SIG-M5 (cell line): Measurements from ENCODE around the gene ETV6.

Experiments
- DNase-seq: peaks from one replicate; lab custom pipeline; 2025; lab: John Stamatoyannopoulos, UW

ETV6 gene

DNA sequence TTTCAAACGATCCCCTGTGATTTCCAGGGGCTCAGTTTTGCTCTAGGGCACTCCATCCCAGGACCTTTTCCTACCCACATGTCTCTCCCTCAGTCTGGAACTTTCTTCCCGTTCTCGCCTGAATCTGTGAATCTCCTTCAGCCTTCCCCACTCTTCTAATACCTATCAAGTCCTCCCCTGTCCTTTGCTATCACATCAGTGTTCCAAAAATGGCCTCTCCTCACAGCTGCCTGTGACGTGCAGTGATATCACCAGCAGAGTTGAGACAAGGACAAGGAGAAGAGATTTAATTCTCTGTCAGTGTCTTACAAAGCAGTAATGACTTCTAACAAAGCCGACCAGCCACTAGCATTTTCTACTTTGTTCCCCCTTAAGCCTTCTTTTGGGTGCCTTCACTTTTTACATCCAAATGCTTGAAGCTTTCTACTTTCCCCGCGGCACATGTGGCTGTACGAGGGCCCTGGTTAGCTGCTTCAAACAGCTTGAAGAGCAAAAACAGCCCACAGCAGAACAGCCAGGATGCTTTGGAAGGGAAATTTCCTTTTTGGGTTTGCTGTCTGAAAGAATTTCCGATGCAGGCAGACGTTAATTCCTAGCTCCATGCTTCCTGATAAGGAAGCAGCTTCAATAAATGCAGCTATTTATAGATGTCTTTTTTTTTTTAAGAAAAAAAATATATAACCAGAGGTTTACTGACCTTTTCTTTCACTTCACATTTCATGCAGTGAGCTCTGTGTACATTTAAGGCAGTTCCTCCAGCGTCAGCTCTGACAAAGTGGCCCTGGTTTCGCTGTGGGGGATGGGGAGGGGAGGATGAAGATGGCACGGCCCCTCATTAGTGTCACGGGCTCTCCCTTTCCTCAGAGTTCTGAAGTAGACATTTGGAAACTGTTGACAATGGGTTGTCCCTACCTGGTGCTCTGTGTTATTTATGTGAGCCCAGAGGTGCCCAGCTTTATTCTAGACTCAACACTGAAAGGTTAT is 109.3 kb downstream of the ETV6 start:
- DNase-seq: no peak

DNA sequence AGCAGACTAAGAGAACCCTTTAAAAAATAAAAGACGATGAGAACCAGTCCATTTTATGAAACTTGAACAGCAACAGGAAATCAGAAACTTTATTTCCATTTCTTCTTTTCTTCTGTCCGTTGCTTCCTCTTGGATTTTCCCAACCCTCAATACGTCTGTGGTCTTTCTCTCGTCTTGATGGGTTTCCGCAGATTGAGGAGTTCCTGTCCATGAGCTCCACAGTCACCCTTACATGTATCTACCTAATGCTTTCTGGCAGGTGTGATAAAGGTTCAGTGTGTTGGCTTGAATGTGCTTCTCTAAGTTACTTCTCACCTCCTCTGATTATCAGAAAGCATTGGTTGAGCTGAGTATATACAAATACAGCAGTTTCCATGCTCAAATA is 110.0 kb downstream of the ETV6 start:
- DNase-seq: no peak

DNA sequence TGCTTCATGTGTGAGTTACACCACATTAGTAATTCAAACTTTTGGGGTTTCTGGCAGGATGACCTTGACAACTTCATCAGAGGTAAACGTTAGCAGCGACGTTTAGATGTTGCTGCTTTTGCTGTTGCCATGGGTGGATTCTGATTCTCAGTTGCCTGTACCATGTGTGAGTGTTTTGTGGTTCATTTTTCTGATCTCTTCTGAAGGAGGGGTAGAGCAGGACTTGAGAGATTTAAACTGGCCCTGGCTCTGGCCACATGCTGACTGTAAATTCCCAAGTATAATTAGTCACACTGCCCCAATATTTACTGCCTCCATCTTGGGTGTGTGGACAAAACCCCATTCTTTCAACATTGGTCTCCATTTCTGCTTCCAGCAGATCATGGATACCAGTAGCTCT is 110.4 kb downstream of the ETV6 start:
- no peak for DNase-seq

DNA sequence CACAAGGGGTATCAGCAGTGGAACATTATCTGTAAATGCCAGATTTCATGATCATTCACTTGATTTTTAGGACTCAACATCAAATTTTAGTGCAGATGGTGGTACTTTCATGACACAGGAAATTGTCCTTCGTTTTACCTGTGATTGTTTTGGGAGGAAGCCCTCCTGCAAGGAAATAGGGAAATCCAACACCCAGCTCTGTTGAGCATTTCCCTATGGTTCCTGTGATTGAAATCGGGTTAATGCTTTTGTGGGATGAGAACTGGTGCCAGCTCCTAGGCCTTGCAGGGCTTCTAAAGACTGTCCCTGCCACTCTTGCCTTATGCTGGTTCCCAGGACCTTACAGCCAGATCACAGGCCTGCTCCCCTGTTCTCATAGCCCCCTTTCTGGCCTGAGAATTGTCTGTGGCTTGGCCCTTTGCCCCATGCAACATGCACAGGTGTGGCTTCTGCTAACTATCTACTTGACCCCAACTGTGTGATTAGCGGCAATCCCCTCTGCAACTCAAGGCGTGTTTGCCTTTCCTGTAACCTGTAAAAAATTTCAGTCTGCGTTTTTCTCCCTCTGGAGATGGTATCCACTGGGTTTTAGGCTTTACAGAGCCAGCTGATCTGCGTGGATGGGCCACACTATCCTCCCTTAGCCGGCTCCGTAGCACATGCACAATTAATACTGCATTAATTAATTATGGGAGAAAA is 112.5 kb downstream of the ETV6 start:
- no peak for DNase-seq

DNA sequence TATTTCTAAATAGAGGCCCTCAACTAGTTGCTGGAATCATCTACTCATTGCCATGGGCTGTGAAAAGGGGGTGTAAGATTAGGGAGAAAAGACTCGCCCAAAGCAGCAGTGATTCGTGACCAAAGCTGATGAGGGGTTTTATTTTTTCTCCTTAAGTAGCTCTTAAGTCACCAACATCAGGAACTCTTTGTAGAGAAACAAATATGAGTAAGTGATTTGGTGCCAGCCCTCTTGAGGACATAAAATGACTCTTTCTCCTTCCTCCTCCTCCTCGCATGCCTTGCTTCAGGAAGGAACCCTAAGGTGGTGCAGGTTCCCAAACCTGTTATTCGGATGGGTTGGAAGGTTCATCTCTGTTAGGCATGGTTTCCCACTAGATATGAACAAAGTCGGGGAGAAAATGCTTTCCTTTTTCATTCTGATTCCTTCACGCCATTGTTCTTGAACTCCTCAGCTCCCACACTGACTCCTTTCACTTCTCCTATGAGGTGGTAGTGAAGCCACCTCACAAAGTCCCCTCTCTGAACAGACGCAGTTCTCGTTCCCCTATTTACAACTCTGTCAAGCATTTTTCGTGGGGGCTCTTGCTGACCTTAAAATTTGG is 113.4 kb downstream of the ETV6 start:
- DNase-seq: no peak

DNA sequence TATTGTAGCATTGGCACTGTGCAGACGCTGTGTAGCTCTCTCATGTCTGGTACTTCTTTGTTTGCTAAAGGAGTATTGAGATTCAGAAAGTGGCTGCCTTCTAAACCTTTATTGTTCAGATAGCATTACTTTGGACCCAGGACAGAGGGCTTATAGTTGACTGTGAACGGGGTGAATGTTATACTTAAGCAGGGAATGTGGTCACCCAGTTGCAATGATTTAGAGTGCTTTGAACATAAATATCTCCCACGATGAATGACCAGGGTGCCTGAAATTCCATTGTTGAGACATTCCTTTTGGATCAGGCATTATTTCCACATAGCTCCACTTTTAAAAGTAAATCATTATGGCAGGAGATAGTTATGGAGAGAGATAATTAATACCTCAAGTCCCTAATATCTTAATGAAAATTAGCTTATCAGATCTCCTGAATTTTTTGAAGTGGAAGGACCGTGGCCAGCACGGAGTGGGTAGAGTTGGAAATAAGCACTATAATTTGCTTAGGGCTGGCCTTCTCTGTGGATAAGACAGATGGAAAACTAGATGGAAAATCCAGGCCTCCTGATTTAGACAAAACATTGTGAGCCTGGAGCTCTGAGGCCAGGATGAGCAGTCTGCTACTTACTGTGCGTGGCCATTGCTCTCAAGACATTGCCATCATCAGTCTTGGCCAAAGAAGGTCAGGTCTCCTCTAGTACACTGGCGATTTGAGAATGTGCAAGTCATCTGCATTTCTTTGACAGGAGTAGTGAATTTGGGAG is 114.5 kb downstream of the ETV6 start:
- DNase-seq: no peak

DNA sequence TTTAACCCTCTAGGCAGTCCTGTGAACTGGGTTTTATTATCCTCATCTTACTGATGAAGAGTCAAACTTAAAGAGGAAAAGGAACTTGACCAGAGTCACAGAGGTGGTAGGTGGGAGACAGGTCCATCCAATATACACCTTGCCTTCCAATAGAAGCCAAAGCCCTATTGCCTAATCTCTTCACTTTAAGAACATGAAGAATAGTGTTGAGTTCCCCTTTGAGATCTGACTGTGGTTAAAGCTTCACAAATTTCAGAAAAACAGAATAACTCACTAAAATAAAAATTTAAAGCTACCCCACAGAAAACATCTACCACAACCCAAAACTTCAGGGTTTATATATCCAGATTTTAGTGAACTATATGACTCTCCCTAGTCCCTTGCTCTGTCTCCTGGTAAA is 115.4 kb downstream of the ETV6 start:
- no peak for DNase-seq

GRCh38 chr12:11765421-11765816 is 115.9 kb downstream of the ETV6 start:
- no peak for DNase-seq

GRCh38 chr12:11765817-11766794 is 116.6 kb downstream of the ETV6 start:
- peak; percentile 60 for DNase-seq

DNA sequence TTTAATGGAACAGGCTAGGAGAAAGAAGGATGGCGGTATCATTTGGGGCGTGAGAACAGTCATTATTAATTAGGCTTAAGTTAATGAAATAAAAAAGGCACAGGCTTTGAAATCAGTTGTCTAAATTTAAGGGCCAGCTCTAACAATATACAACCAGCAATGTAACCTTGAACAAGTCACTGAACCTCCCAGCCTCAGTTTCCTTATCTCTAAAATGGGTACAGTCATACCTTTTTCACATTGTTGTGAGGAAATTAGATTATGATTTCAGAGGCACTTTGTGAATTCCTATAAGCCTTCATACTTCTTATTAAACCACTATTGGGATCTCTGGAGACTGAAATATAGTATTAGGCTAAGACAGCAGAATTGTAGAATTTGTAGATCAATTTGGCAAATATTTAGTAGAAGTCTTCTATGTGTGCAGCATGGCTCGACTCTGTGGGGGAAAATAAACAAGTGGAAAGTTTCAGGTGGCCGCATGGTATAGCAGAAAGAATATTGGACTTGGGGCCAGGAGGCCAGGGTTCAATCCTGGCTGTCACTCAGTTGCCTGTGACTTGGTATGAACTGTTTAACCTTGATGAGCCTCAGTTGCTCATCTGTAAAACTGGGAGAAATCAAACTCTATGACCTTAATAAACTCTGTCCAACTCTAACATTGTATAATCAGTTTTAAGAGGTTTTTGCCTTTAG is 117.7 kb downstream of the ETV6 start:
- DNase-seq: no peak

DNA sequence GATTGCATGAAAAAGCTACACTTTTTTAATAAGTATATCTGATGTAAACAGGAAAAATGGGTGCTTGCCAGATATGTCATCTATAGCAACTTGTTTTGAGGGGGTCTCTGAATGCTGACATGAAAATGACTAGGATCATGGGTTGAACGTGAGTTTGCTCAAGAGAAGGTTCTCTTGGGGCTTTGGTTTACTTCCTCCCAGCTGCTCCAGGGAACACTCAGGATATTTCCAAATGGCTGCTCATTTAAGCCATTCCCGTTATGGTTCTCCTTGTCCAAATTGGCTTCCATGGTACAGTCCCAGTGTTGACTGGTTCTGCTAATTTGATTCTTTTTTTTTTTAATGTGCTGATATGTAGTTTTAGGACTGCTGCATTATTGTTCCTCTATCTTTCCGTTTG is 118.3 kb downstream of the ETV6 start:
- no peak for DNase-seq

GRCh38 chr12:11768233-11768965 is 118.9 kb downstream of the ETV6 start:
- no peak for DNase-seq

DNA sequence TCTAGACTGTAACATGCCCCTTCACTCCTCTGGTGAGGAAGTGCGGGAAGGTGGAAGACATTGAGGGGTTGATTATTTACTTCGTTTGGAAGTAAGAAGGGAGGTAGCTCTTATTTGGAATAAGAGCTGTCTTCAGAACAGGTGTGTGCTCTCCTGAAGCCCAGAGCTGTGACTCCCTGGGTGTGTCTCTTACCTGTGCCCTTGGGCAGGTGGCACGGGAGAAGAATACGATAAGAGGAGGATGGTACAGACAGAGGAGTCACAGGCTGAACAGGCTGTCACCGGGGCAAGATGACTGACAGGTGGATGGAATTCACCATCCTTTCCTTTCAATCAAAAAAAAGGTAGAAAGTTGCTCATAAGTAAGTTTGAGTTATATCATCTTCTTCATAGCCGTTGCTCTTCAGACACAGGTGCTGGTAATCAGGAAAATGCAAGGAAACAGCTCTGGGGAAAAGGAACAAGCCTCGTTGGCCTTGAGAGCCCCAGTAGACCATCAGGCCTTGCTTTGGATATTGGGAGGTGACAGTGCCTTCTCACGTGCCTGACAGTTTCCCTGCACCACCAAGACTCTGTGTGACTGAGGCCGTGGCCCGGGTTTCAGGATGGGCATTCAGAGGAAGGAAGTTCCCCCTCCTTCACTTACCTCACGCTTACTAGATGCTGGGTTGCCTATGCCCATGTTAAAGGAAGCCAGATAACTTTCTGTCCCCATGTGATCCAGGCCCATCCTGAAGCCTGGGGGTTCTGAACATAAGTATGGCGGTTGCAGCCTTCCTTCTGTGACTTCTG is 120.4 kb downstream of the ETV6 start:
- DNase-seq: no peak

DNA sequence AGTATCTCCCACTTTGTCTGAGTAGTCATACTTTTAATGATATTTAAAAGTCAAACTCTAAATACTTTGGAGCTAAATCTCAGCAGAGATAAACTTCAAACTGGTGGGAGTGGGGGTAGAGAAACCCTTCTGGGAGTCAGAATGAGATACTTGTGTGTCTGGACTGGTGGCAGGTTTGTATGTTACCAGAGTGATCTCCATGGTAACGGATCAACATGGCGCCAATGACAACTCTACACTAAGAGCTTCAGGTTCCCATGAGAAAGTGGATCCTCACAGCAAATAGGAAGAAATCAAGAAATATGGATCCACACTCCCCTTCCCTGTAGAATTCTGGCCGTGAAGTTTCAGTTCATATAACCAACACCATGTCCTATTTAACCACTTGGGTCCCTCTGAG is 121.9 kb downstream of the ETV6 start:
- no peak for DNase-seq

- DNase-seq: no peak
Observed at GRCh38 chr12:11771895-11772502, 122.5 kb downstream of the ETV6 start.

- peak; percentile 84 for DNase-seq
Observed at GRCh38 chr12:11773889-11774677, 124.6 kb downstream of the ETV6 start.

GRCh38 chr12:11774821-11775220 is 125.3 kb downstream of the ETV6 start:
- no peak for DNase-seq

GRCh38 chr12:11776316-11776715 is 126.8 kb downstream of the ETV6 start:
- no peak for DNase-seq
